Esophagus muscularis mucosa (tissue), 4 donors: Measurements from ENCODE around the gene CACNA2D3. TPM values are rescaled to one million over a fixed set of nuclear protein-coding genes. Genes with fewer than 3 reads are reported as not detected.

Experiments
- DNase-seq: peaks from one replicate; pipeline ENCODE4 v3.0.0-alpha.2; 2017; ENCODE audit errors: extremely low spot score
- H3K27ac ChIP-seq, 4 donors: fragments of 200-600 bp; sonication (generic); replicated peaks in 1 of 4; 1 replicate in 3 of 4; 2 replicates in 1 of 4; pipeline ENCODE4 v1.5.1; 2016 to 2019; ENCODE audit warnings: mild to moderate bottlenecking in 1 of 4
- H3K27me3 ChIP-seq, 4 donors: fragments of 200-600 bp; sonication (generic); one replicate each; pipeline versions ENCODE4 v1.5.1 to v1.6.0; 2016 to 2019
- H3K36me3 ChIP-seq, 4 donors: fragments of 200-600 bp; sonication (generic); one replicate each; pipeline ENCODE4 v1.5.1; 2016 to 2019
- H3K4me1 ChIP-seq, 4 donors: fragments of 200-600 bp; sonication (generic); one replicate each; pipeline ENCODE4 v1.5.1; 2016 to 2019
- H3K4me3 ChIP-seq, 4 donors: fragments of 200-600 bp; sonication (generic); 1 replicate in 2 of 4; 2 replicates in 2 of 4; pipeline ENCODE4 v1.5.1; 2016 to 2019; ENCODE audit warnings: mild to moderate bottlenecking in 4 of 4, moderate library complexity in 1 of 4
- H3K9me3 ChIP-seq, 4 donors: fragments of 200-600 bp; sonication (generic); 1 replicate in 3 of 4; 2 replicates in 1 of 4; pipeline ENCODE4 v1.5.1; 2016 to 2019
- CTCF ChIP-seq, 3 experiments: fragments of 200-600 bp in 2 of 3; fragments of 450-650 bp in 1 of 3; sonication (generic) in 2 of 3; IDR thresholded peaks; one replicate each; pipeline ENCODE4 v1.5.1; 2017 to 2019; ENCODE audit warnings: antibody characterized with exemption in 3 of 3, mild to moderate bottlenecking in 2 of 3, moderate library complexity in 1 of 3
- EP300 ChIP-seq: sonication (generic); formaldehyde crosslinking; IDR thresholded peaks from one replicate; pipeline ENCODE4 v1.6.1; 2017; ENCODE audit warnings: antibody characterized with exemption
- POLR2A ChIP-seq: fragments of 450-650 bp; IDR thresholded peaks from one replicate; pipeline ENCODE4 v1.6.1; 2017; ENCODE audit warnings: antibody characterized with exemption, moderate library complexity, mild to moderate bottlenecking, low read depth
- POLR2AphosphoS5 ChIP-seq, 2 donors: sonication (generic); formaldehyde crosslinking; IDR thresholded peaks; one replicate each; pipeline ENCODE4 v1.6.1; 2017; ENCODE audit warnings: antibody characterized with exemption in 2 of 2
- WGBS: methylation state at CpG from one replicate; pipeline ENCODE4 v1.1.5; 2018; 5-methylcytosine and 5-hydroxymethylcytosine counted together
- intact Hi-C: fragments of 100-400 bp; cut with DNase I; formaldehyde crosslinking; loops from one replicate; pipeline ENCODE4 v1.15.1; 2023
- total RNA-seq, 4 donors: library from RNA; depleted of rRNA; stranded (reverse); fragments of >200 nt; gene quantifications; one replicate each; pipeline versions ENCODE4 v1.1.0 to v1.2.1, GENCODE V29; 2016

Gene CACNA2D3
- total RNA-seq, 4 donors from 2014 or later = 2.5 to 6.3 (median 3.9) TPM

- no peak for DNase-seq
- WGBS = 94% methylated on average over 1 of the region's 1 CpG
- H3K4me3 ChIP-seq = no peak overlapping the region
- intact Hi-C loops = loop anchor here (10.0 kb wide), 2 partner anchors 859 to 1039 kb away; no protein-coding TSS in a partner anchor
- H3K27me3 ChIP-seq = no peaks in the 10 kb centered on the region
- TF ChIP-seq CTCF (IDR thresholded peaks at IDR 0.05) (no peak), POLR2AphosphoS5 (IDR thresholded peaks at IDR 0.05) (no peak), EP300 (no peak), POLR2A (no peak)
- no peak overlapping the region for H3K27ac ChIP-seq
- H3K4me1 ChIP-seq = peaks cover 9 to 55% (median 42%) of the 10 kb centered on the region in 4 donors
- no peaks in the 10 kb centered on the region for H3K36me3 ChIP-seq
- H3K9me3 ChIP-seq = no peaks in the 10 kb centered on the region
These were observed 733.9 kb downstream of the CACNA2D3 start for GRCh38 chr3:54856271-54856670.

- Histone ChIP-seq H3K36me3 (no peaks in the 10 kb centered on the region), H3K27ac (no peak overlapping the region), H3K4me1 (peaks cover 9 to 62% (median 46%) of the 10 kb centered on the region in 4 donors), H3K27me3 (no peaks in the 10 kb centered on the region), H3K4me3 (no peak overlapping the region), H3K9me3 (no peaks in the 10 kb centered on the region)
- TF ChIP-seq POLR2A = no peak
- no peak for TF ChIP-seq POLR2AphosphoS5 (IDR thresholded peaks at IDR 0.05)
- no peak for TF ChIP-seq CTCF (IDR thresholded peaks at IDR 0.05)
- no peak for TF ChIP-seq EP300
- DNase-seq = no peak
- intact Hi-C loops = loop anchor here (10.0 kb wide), 2 partner anchors 857 to 1037 kb away; no protein-coding TSS in a partner anchor
- 78% methylated on average over 3 of the region's 3 CpGs for whole genome bisulfite sequencing
These were observed 735.0 kb downstream of the CACNA2D3 start for GRCh38 chr3:54857343-54857742.

- intact Hi-C loops = loop anchor here (10.0 kb wide), 2 partner anchors 857 to 1037 kb away; no protein-coding TSS in a partner anchor
- WGBS = 51% methylated on average over 4 of the region's 4 CpGs
- TF ChIP-seq POLR2AphosphoS5 (IDR thresholded peaks at IDR 0.05) (no peak), POLR2A (no peak), CTCF (IDR thresholded peaks at IDR 0.05) (no peak), EP300 (no peak)
- no peak overlapping the region for H3K27ac ChIP-seq
- no peaks in the 10 kb centered on the region for H3K9me3 ChIP-seq
- H3K4me1 ChIP-seq = peaks cover 9 to 62% (median 46%) of the 10 kb centered on the region in 4 donors
- no peaks in the 10 kb centered on the region for H3K36me3 ChIP-seq
- H3K27me3 ChIP-seq = no peaks in the 10 kb centered on the region
- DNase-seq = no peak
- no peak overlapping the region for H3K4me3 ChIP-seq
These were observed 735.9 kb downstream of the CACNA2D3 start for GRCh38 chr3:54858093-54858785.

- no peak overlapping the region for H3K4me3 ChIP-seq
- 60% methylated on average over 3 of the region's 3 CpGs for WGBS
- no peaks in the 10 kb centered on the region for H3K36me3 ChIP-seq
- H3K9me3 ChIP-seq = no peaks in the 10 kb centered on the region
- H3K27me3 ChIP-seq = no peaks in the 10 kb centered on the region
- H3K4me1 ChIP-seq = peaks cover 9 to 55% (median 40%) of the 10 kb centered on the region in 4 donors
- DNase-seq = no peak
- TF ChIP-seq CTCF (IDR thresholded peaks at IDR 0.05) = no peak
- TF ChIP-seq POLR2A = no peak
- peak in 1 of 2 donors; percentile 63 for TF ChIP-seq POLR2AphosphoS5 (IDR thresholded peaks at IDR 0.05)
- no peak for TF ChIP-seq EP300
- intact Hi-C loops = loop anchor here (10.0 kb wide), 2 partner anchors 856 to 1036 kb away; no protein-coding TSS in a partner anchor
- H3K27ac ChIP-seq = no peak overlapping the region
These were observed 736.8 kb downstream of the CACNA2D3 start for GRCh38 chr3:54859184-54859583.
